Right lobe of liver (tissue), 6 donors: ENCODE measurements around the gene MRTO4. TPM values are rescaled to one million over a fixed set of nuclear protein-coding genes. Genes with fewer than 3 reads are reported as not detected.
"Not testable (repeated sequence)": the region's sequence is repeated elsewhere in the genome, so short reads cannot be mapped to it uniquely, and the experiment has no call there.

Experiments
- ATAC-seq, 4 donors: fragments of 200-7000 bp; cut with Tn5 transposase; one replicate each; pipeline ENCODE4 v1.9.1; 2020; ENCODE audit warnings: mild to moderate bottlenecking in 4 of 4, moderate library complexity in 4 of 4
- DNase-seq, 3 donors: peaks; one replicate each; pipeline ENCODE4 v3.0.0-alpha.2; 2020
- H3K27ac ChIP-seq, 3 donors: fragments of 200-600 bp; one replicate each; pipeline ENCODE4 v1.8.0; 2022
- H3K27me3 ChIP-seq, 2 donors: fragments of 200-600 bp; one replicate each; pipeline ENCODE4 v1.8.0; 2022
- H3K36me3 ChIP-seq, 4 donors: fragments of 200-600 bp; sonication (generic) in 1 of 4; one replicate each; pipeline versions ENCODE4 v1.5.1 to v1.8.0; 2017 to 2022; ENCODE audit warnings: control low read depth in 1 of 4
- H3K4me1 ChIP-seq, 4 donors: fragments of 200-600 bp; sonication (generic) in 1 of 4; one replicate each; pipeline versions ENCODE4 v1.5.1 to v1.8.0; 2017 to 2022; ENCODE audit warnings: control low read depth in 1 of 4
- H3K4me3 ChIP-seq, 3 donors: fragments of 200-600 bp; one replicate each; pipeline ENCODE4 v1.8.0; 2022
- H3K9me3 ChIP-seq, 4 donors: fragments of 200-600 bp; sonication (generic) in 1 of 4; one replicate each; pipeline versions ENCODE4 v1.5.1 to v1.8.0; 2017 to 2022; ENCODE audit warnings: control low read depth in 1 of 4
- POLR2A ChIP-seq: fragments of 450-650 bp; IDR thresholded peaks from one replicate; pipeline ENCODE4 v1.6.1; 2017; ENCODE audit warnings: antibody characterized with exemption, mild to moderate bottlenecking
- WGBS: methylation state at CpG from one replicate; pipeline ENCODE4 v1.1.6; 2018; ENCODE audit warnings: low coverage, low lambda C conversion rate; ENCODE audit not compliant: insufficient coverage; ENCODE audit errors: missing lambda C conversion rate; 5-methylcytosine and 5-hydroxymethylcytosine counted together
- intact Hi-C, 2 donors: fragments of 100-400 bp; cut with DNase I; formaldehyde crosslinking; loops; one replicate each; pipeline versions ENCODE4 v1.11.2 to v1.14.1; 2022
- total RNA-seq, 6 experiments: library from RNA; depleted of rRNA in 2 of 6; stranded (reverse); fragments of >200 nt in 2 of 6; fragmentation: NEBNext Ultra II Directional in 3 of 6; extraction: Animal tissue kit (Norgen Biotek cat#: 25700) in 3 of 6; gene quantifications; one replicate each; pipeline versions ENCODE4 v1.1.0 to v1.2.4, GENCODE V29; 2016 to 2023
- TF ChIP-seq, protein P1 (sequence below), 4 donors: fragments of 200-600 bp in 3 of 4; fragments of 450-650 bp in 1 of 4; IDR thresholded peaks; one replicate each; pipeline versions ENCODE4 v1.5.1 to v1.8.0; 2016 to 2022; ENCODE audit warnings: antibody characterized with exemption in 4 of 4, mild to moderate bottlenecking in 2 of 4
- donor health status: DM: no; HTN: yes; CAD: no.
- donor health status: DM: no; HTN: no; CAD: no.
- donor health status: DM: no; HTN: no; CAD: no.
- donor health status: DM: no; HTN: yes; CAD: no.
- donor health status: DM: no; HTN: yes; CAD: no.

Gene MRTO4
- total RNA-seq, 6 experiments from 2014 or later: 7.0 to 17.3 (median 8.2) TPM

- intact Hi-C loops: no loop called here
- WGBS: 100% methylated on average over 2 of the region's 11 CpGs
- DNase-seq: no peak
- Histone ChIP-seq H3K4me1 (peaks cover 0 to 23% (median 3%) of the 10 kb centered on the region in 4 donors), H3K4me3 (no peak overlapping the region), H3K27me3 (no peaks in the 10 kb centered on the region), H3K36me3 (peaks cover 0 to 40% (median 19%) of the 10 kb centered on the region in 4 donors), H3K9me3 (no peaks in the 10 kb centered on the region), H3K27ac (peak overlapping the region; percentile 79 to 95 (median 93))
- no peak for TF ChIP-seq POLR2A
- TF ChIP-seq, protein P1, sequence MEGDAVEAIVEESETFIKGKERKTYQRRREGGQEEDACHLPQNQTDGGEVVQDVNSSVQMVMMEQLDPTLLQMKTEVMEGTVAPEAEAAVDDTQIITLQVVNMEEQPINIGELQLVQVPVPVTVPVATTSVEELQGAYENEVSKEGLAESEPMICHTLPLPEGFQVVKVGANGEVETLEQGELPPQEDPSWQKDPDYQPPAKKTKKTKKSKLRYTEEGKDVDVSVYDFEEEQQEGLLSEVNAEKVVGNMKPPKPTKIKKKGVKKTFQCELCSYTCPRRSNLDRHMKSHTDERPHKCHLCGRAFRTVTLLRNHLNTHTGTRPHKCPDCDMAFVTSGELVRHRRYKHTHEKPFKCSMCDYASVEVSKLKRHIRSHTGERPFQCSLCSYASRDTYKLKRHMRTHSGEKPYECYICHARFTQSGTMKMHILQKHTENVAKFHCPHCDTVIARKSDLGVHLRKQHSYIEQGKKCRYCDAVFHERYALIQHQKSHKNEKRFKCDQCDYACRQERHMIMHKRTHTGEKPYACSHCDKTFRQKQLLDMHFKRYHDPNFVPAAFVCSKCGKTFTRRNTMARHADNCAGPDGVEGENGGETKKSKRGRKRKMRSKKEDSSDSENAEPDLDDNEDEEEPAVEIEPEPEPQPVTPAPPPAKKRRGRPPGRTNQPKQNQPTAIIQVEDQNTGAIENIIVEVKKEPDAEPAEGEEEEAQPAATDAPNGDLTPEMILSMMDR (IDR thresholded peaks at IDR 0.05): no peak
- ATAC-seq: no peak
These were observed 16.8 kb downstream of the MRTO4 start for GRCh38 chr1:19268445-19268844.

DNA sequence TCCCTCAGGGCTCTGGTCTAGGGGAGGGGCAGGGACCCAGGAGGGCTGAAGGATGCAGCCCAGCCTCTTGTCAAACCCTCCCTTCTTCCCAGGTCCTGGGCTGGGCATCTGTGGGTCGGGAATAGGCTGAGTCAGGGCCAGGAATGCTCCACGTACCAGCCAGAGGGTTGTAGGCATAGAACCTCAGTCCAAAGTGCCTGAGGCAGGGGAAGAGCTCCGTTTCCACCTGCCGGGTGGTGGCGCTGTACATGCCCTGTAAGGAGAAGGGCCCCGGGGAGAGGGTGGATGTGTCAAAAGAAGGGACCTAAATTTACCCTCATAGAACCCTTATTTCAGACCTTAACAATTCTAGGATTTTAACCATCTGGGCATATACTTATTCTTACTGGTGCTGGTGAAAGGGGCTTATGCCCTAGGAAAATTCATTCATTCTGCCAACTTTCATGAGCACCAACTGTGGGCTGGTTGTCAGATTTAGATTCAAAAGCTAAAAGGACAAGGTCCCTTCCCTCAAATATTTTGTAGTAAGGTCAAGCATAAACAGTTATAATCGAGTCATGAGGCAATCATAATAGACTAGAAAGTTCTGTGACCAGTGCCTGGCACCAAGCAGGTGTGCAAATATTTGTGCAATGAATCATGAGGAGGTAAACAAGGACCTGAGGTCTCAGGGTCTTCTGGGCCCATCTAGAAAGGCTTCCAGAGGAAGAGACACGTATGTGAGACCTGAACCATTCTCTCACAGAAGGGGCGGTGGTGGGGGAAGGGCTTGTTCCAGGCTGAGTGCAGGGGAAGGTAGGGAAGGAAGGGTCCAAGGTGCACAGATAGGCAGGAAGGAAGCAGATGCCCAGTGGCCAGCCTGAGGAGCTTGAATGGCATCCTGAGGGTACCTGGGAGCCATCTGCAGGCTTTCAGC, 18.1 kb downstream of the MRTO4 start:
- H3K9me3 ChIP-seq, DNase-seq, H3K27me3 ChIP-seq, H3K4me3 ChIP-seq, intact Hi-C loops: not testable (repeated sequence)
- ATAC-seq: peak; percentile 35 to 55 (median 44)
- Histone ChIP-seq H3K36me3 (peaks cover 0 to 40% (median 19%) of the 10 kb centered on the region in 4 donors), H3K4me1 (peaks cover 0 to 27% (median 3%) of the 10 kb centered on the region in 4 donors), H3K27ac (peak overlapping the region; percentile 91 to 97 (median 93))
- 42% methylated on average over 9 of the region's 9 CpGs for WGBS

- Histone ChIP-seq H3K4me3 (peak overlapping the region in 1 of 3 donors; percentile 81), H3K36me3 (peaks cover 0 to 39% (median 19%) of the 10 kb centered on the region in 4 donors), H3K4me1 (peaks cover 0 to 34% (median 3%) of the 10 kb centered on the region in 4 donors), H3K27ac (peak overlapping the region; percentile 91 to 97 (median 93))
- intact Hi-C loops, DNase-seq, H3K9me3 ChIP-seq, H3K27me3 ChIP-seq: not testable (repeated sequence)
- no CpG with 5 or more reads among the region's 6 CpGs for WGBS
- ATAC-seq: peak; percentile 7 to 23 (median 13)
These were observed 18.7 kb downstream of the MRTO4 start for GRCh38 chr1:19270343-19270730.

- no peak for TF ChIP-seq POLR2A
- TF ChIP-seq, protein P1 (IDR thresholded peaks at IDR 0.05): no peak
- peaks cover 0 to 23% (median 11%) of the 10 kb centered on the region in 4 donors for H3K36me3 ChIP-seq
- intact Hi-C loops: no loop called here
- peaks cover 0 to 34% (median 3%) of the 10 kb centered on the region in 4 donors for H3K4me1 ChIP-seq
- H3K4me3 ChIP-seq: peak overlapping the region; percentile 64 to 81 (median 64)
- H3K27me3 ChIP-seq: no peaks in the 10 kb centered on the region
- ATAC-seq: no peak
- no peaks in the 10 kb centered on the region for H3K9me3 ChIP-seq
- peak overlapping the region; percentile 91 to 97 (median 93) for H3K27ac ChIP-seq
- DNase-seq: no peak
These were observed 20.5 kb downstream of the MRTO4 start for GRCh38 chr1:19272064-19272463.

- peak overlapping the region; percentile 64 to 81 (median 64) for H3K4me3 ChIP-seq
- DNase-seq (peak; percentile 76 to 92 (median 84)), ATAC-seq (peak; percentile 62 to 76 (median 67))
- 21% methylated on average over 14 of the region's 22 CpGs for WGBS
- intact Hi-C loops: no loop called here
- H3K36me3 ChIP-seq: peaks cover 0 to 15% (median 6%) of the 10 kb centered on the region in 4 donors
- peaks cover 0 to 34% (median 3%) of the 10 kb centered on the region in 4 donors for H3K4me1 ChIP-seq
- peak overlapping the region; percentile 91 to 97 (median 93) for H3K27ac ChIP-seq
- H3K9me3 ChIP-seq: no peaks in the 10 kb centered on the region
- no peak for TF ChIP-seq POLR2A
- TF ChIP-seq, protein P1 (IDR thresholded peaks at IDR 0.05): no peak
- no peaks in the 10 kb centered on the region for H3K27me3 ChIP-seq
These were observed 21.7 kb downstream of the MRTO4 start for GRCh38 chr1:19273106-19273843.
